Stimulated activated CD4-positive, alpha-beta T cell treated with anti-CD3 and anti-CD28 coated beads, Interleukin-2, amount 100 ng/mL, for 48 hours (primary cell): ENCODE data around the gene CDC42BPG.
"Not testable (repeated sequence)": the region's sequence is repeated elsewhere in the genome, so short reads cannot be mapped to it uniquely, and the experiment has no call there.

ENCODE experiments used
- DNase-seq, 2 donors: peaks; one replicate each; pipeline ENCODE4 v3.0.0-alpha.2; 2020

Gene CDC42BPG

GRCh38 chr11:64848826-64849597 lies 4.6 kb upstream of the CDC42BPG start:
- no peak for DNase-seq

- DNase-seq, result no peak
Observed at GRCh38 chr11:64848214-64848825, 3.9 kb upstream of the CDC42BPG start.

GRCh38 chr11:64846998-64847666 lies 2.7 kb upstream of the CDC42BPG start:
- peak; percentile 96 to 98 for DNase-seq

- DNase-seq, result not testable (repeated sequence)
Observed at GRCh38 chr11:64845776-64846129, 1.3 kb upstream of the CDC42BPG start.

GRCh38 chr11:64845129-64845775 lies 799 bp upstream of the CDC42BPG start:
- DNase-seq, result no peak

GRCh38 chr11:64843686-64844329 lies 645 bp downstream of the CDC42BPG start:
- DNase-seq, result no peak

GRCh38 chr11:64842851-64843685 lies 1.4 kb downstream of the CDC42BPG start:
- DNase-seq, result no peak

- no peak for DNase-seq
Observed at GRCh38 chr11:64842366-64842759, 2.1 kb downstream of the CDC42BPG start.

- no peak for DNase-seq
Observed at GRCh38 chr11:64841592-64842365, 2.7 kb downstream of the CDC42BPG start.

GRCh38 chr11:64839887-64840782 lies 4.3 kb downstream of the CDC42BPG start:
- no peak for DNase-seq

- DNase-seq, result no peak
Observed at GRCh38 chr11:64839335-64839734, 5.1 kb downstream of the CDC42BPG start.

- DNase-seq, result no peak
Observed at GRCh38 chr11:64838600-64839334, 5.7 kb downstream of the CDC42BPG start.

GRCh38 chr11:64837887-64838351 lies 6.5 kb downstream of the CDC42BPG start:
- no peak for DNase-seq

GRCh38 chr11:64836448-64837072 lies 7.9 kb downstream of the CDC42BPG start:
- no peak for DNase-seq

- DNase-seq, result no peak
Observed at GRCh38 chr11:64835616-64836447, 8.6 kb downstream of the CDC42BPG start.

GRCh38 chr11:64834723-64835615 lies 9.5 kb downstream of the CDC42BPG start:
- no peak for DNase-seq
